Uterus (tissue), 4 donors: ENCODE measurements around the gene FBLIM1. TPM values are rescaled to one million over a fixed set of nuclear protein-coding genes. Genes with fewer than 3 reads are reported as not detected.

Source experiments
- DNase-seq, 2 donors: peaks; one replicate each; pipeline ENCODE4 v3.0.0-alpha.2; 2019 to 2020
- H3K27ac ChIP-seq, 2 donors: fragments of 200-600 bp; sonication (generic); 1 replicate in 1 of 2; 2 replicates in 1 of 2; pipeline ENCODE4 v1.5.1; 2016 to 2018
- H3K27me3 ChIP-seq, 2 donors: fragments of 200-600 bp; sonication (generic); one replicate each; pipeline ENCODE4 v1.5.1; 2018 to 2019; ENCODE audit warnings: control low read depth in 1 of 2
- H3K36me3 ChIP-seq, 2 donors: fragments of 200-600 bp; sonication (generic); one replicate each; pipeline ENCODE4 v1.5.1; 2019; ENCODE audit warnings: control low read depth in 1 of 2
- H3K4me1 ChIP-seq, 2 donors: fragments of 200-600 bp; sonication (generic); one replicate each; pipeline ENCODE4 v1.5.1; 2018 to 2019; ENCODE audit warnings: control low read depth in 1 of 2
- H3K4me3 ChIP-seq, 2 donors: fragments of 200-600 bp; sonication (generic); 1 replicate in 1 of 2; 2 replicates in 1 of 2; pipeline ENCODE4 v1.5.1; 2018 to 2019; ENCODE audit warnings: mild to moderate bottlenecking in 1 of 2
- H3K9me3 ChIP-seq, 2 donors: fragments of 200-600 bp; sonication (generic); one replicate each; pipeline ENCODE4 v1.5.1; 2019; ENCODE audit warnings: control low read depth in 1 of 2
- CTCF ChIP-seq, 4 experiments: fragments of 200-600 bp in 2 of 4; fragments of 450-650 bp in 2 of 4; sonication (generic) in 2 of 4; IDR thresholded peaks; one replicate each; pipeline ENCODE4 v1.5.1; 2016 to 2019; ENCODE audit warnings: antibody characterized with exemption in 4 of 4, mild to moderate bottlenecking in 2 of 4, moderate library complexity in 1 of 4
- POLR2A ChIP-seq, 2 donors: fragments of 450-650 bp; IDR thresholded peaks; one replicate each; pipeline ENCODE4 v1.6.1; 2016; ENCODE audit warnings: antibody characterized with exemption in 2 of 2, mild to moderate bottlenecking in 1 of 2, moderate library complexity in 1 of 2
- intact Hi-C: fragments of 100-400 bp; cut with DNase I; formaldehyde crosslinking; loops from one replicate; pipeline ENCODE4 v1.15.1; 2023; ENCODE audit warnings: low total_unique reads
- total RNA-seq, 4 donors: library from RNA; depleted of rRNA in 3 of 4; stranded (reverse); fragments of >200 nt in 3 of 4; gene quantifications; one replicate each; pipeline versions ENCODE4 v1.1.0 to v1.2.4, GENCODE V29; 2014 to 2023
- donor health status: DM: yes; HTN: yes; CAD: no.

FBLIM1 gene
- total RNA-seq, 4 donors from 2014 or later: 12.9 to 96.9 (median 74.3) TPM

DNA sequence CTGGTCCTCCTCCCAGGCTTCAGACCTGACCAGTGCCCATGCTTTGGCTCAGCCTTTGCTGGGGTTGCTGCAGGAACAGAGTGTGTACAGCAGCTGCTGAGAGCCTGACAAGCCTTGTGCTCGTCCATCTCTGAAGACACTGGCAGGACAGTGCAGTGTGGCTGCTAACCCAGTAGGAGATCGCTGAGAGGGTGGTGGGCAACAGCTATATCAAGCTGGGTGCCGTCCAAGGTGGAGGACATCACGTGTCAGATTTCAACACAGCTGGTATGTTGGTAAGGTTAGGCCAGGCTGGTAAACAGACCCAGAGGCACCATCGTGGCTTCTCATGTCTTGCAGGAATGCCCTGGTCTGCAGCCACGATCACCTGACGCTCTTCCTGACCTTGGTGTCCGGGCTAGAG lies 40.4 kb upstream of the FBLIM1 start:
- Histone ChIP-seq H3K27ac (peak overlapping the region in 1 of 2 donors; percentile 26), H3K4me3 (no peak overlapping the region), H3K9me3 (no peaks in the 10 kb centered on the region), H3K36me3 (no peaks in the 10 kb centered on the region), H3K27me3 (no peaks in the 10 kb centered on the region), H3K4me1 (peaks cover 0 to 4% of the 10 kb centered on the region in 2 donors)
- TF ChIP-seq CTCF (IDR thresholded peaks at IDR 0.05): no peak
- no peak for TF ChIP-seq POLR2A (IDR thresholded peaks at IDR 0.05)
- no peak for DNase-seq
- intact Hi-C loops: no loop called here

GRCh38 chr1:15719381-15720120 lies 39.0 kb upstream of the FBLIM1 start:
- TF ChIP-seq CTCF (IDR thresholded peaks at IDR 0.05) (no peak), POLR2A (IDR thresholded peaks at IDR 0.05) (no peak)
- Histone ChIP-seq H3K4me1 (no peaks in the 10 kb centered on the region), H3K27ac (no peak overlapping the region), H3K4me3 (no peak overlapping the region), H3K9me3 (no peaks in the 10 kb centered on the region), H3K27me3 (no peaks in the 10 kb centered on the region), H3K36me3 (no peaks in the 10 kb centered on the region)
- intact Hi-C loops: no loop called here
- DNase-seq: no peak

- no peaks in the 10 kb centered on the region for H3K4me1 ChIP-seq
- H3K27ac ChIP-seq: no peak overlapping the region
- H3K9me3 ChIP-seq: no peaks in the 10 kb centered on the region
- TF ChIP-seq POLR2A (IDR thresholded peaks at IDR 0.05) (no peak), CTCF (IDR thresholded peaks at IDR 0.05) (no peak)
- no peak overlapping the region for H3K4me3 ChIP-seq
- intact Hi-C loops: no loop called here
- H3K36me3 ChIP-seq: no peaks in the 10 kb centered on the region
- no peak for DNase-seq
- no peaks in the 10 kb centered on the region for H3K27me3 ChIP-seq
These were observed 37.7 kb upstream of the FBLIM1 start for GRCh38 chr1:15720861-15721260.

DNA sequence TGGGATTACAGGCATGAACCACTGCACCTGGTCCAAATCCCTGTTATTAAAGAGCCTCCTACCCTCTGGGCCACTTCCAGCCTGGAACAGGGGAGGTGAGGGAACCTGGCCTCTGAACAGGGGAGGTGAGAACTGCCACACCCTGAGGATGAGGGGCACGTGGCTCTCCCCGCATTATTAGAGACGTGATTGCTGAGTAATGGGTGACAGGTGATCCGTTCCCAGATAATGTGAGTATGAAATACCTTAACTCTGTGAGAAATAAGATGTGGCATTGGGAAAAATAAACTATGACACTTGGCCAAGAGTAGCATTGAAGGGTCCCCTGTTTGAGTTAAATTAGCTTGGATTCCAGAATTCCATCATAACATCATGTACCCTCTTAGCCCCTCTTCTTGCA lies 36.2 kb upstream of the FBLIM1 start:
- H3K27ac ChIP-seq: no peak overlapping the region

More for the DNA sequence above, 36.2 kb upstream of the FBLIM1 start:
- H3K9me3 ChIP-seq: no peaks in the 10 kb centered on the region
- H3K27me3 ChIP-seq: no peaks in the 10 kb centered on the region
- DNase-seq: no peak
- no peak overlapping the region for H3K4me3 ChIP-seq
- no peaks in the 10 kb centered on the region for H3K36me3 ChIP-seq
- TF ChIP-seq POLR2A (IDR thresholded peaks at IDR 0.05) (no peak), CTCF (IDR thresholded peaks at IDR 0.05) (no peak)
- intact Hi-C loops: no loop called here
- H3K4me1 ChIP-seq: no peaks in the 10 kb centered on the region
